Transverse colon (tissue), 4 donors: ENCODE data around the gene DHRSX.

Experiments used
- POLR2A ChIP-seq: fragments of 450-650 bp; IDR thresholded peaks from one replicate; pipeline ENCODE4 v1.6.1; 2016; ENCODE audit warnings: antibody characterized with exemption, mild to moderate bottlenecking, moderate library complexity
- POLR2AphosphoS5 ChIP-seq, 3 donors: sonication (generic); formaldehyde crosslinking; IDR thresholded peaks; one replicate each; pipeline ENCODE4 v1.6.1; 2016; ENCODE audit warnings: antibody characterized with exemption in 3 of 3
- TF ChIP-seq, protein P1 (sequence below), 5 experiments: fragments of 200-600 bp in 3 of 5; fragments of 450-650 bp in 2 of 5; sonication (generic) in 3 of 5; IDR thresholded peaks; 1 replicate in 2 of 5; 2 replicates in 3 of 5; pipeline ENCODE4 v1.5.1; 2016 to 2017; ENCODE audit warnings: antibody characterized with exemption in 5 of 5, inconsistent platforms in 3 of 5, mild to moderate bottlenecking in 2 of 5, moderate library complexity in 1 of 5

DNA sequence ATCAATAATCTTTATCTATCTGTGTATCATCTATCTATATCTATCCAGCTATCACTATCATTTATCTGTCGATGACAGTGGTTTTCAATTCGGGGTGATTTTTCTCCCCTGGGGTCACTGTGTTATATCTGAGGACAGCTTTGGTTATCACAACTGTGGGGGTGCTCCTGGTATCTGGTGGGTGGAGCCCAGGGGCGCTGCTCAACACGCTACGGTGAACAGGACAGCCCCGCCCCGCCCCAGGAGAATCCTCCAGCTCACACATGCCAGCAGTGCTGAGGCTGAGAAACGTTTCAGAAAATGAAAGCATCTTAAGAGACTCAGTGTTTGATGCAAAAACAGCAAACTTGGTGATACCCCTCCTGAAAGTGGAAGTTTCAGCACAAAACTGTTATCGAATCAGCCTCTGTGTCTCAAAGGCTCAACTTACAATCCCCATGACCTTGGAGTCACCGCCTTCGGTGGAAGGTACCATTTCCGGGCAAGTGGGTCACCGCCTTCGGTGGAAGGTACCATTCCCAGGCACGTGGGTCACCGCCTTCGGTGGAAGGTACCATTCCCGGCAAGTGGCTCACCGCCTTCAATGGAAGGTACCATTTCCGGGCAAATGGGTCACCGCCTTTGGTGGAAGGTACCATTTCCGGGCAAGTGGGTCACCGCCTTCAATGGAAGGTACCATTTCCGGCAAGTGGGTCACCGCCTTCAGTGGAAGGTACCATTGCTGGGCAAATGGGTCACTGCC, 315.3 kb downstream of the DHRSX start:
- TF ChIP-seq, protein P1, sequence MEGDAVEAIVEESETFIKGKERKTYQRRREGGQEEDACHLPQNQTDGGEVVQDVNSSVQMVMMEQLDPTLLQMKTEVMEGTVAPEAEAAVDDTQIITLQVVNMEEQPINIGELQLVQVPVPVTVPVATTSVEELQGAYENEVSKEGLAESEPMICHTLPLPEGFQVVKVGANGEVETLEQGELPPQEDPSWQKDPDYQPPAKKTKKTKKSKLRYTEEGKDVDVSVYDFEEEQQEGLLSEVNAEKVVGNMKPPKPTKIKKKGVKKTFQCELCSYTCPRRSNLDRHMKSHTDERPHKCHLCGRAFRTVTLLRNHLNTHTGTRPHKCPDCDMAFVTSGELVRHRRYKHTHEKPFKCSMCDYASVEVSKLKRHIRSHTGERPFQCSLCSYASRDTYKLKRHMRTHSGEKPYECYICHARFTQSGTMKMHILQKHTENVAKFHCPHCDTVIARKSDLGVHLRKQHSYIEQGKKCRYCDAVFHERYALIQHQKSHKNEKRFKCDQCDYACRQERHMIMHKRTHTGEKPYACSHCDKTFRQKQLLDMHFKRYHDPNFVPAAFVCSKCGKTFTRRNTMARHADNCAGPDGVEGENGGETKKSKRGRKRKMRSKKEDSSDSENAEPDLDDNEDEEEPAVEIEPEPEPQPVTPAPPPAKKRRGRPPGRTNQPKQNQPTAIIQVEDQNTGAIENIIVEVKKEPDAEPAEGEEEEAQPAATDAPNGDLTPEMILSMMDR (IDR thresholded peaks at IDR 0.05), result no peak
- no peak for TF ChIP-seq POLR2A
- no peak for TF ChIP-seq POLR2AphosphoS5 (IDR thresholded peaks at IDR 0.05)
